A549 (cell line): ENCODE data around the gene GAS7. TPM values are rescaled to one million over a fixed set of nuclear protein-coding genes. Genes with fewer than 3 reads are reported as not detected.

Experiments
- ATAC-seq, 2 experiments: fragments of 200-7000 bp in 1 of 2; fragments of >200 bp in 1 of 2; cut with Nextera tagmentation in 1 of 2; cut with Tn5 transposase in 1 of 2; 3 replicates each; pipeline versions ENCODE4 v1.8.0 to v1.9.1; 2018 to 2020; ENCODE audit warnings: mild to moderate bottlenecking in 1 of 2, moderate library complexity in 1 of 2
- CTCF ChIA-PET: fragments of 300-600 bp; sonication (Branson Sonifier 250); formaldehyde crosslinking; extraction: SDS; loops from one replicate; lab custom pipeline; 2021; ENCODE audit warnings: antibody characterized with exemption, inconsistent platforms; lab: Yijun Ruan, JAX
- POLR2A ChIA-PET: fragments of 350-600 bp; formaldehyde crosslinking; extraction: SDS; loops from one replicate; lab custom pipeline; 2021; ENCODE audit warnings: antibody characterized with exemption, inconsistent platforms; lab: Yijun Ruan, JAX
- DNase-seq, 2 experiments: peaks; one replicate each; pipeline versions ENCODE4 v3.0.0 to v3.0.0-alpha.2; 2011 to 2016; ENCODE audit warnings: low read depth in 1 of 2, low spot score in 1 of 2
- FAIRE-seq: peaks from 2 replicates; lab custom pipeline; 2011; peaks lifted over from hg19 to GRCh38; lab: Jason Lieb, UNC
- H3K27ac ChIP-seq, 2 experiments: fragments of >200 bp; sonication (Bioruptor Twin); formaldehyde crosslinking; 3 replicates each; pipeline ENCODE4 v1.5.1; 2016 to 2017
- H3K4me1 ChIP-seq: fragments of >200 bp; sonication (Bioruptor Twin); formaldehyde crosslinking; 3 replicates; pipeline ENCODE4 v1.6.1; 2016
- H3K4me2 ChIP-seq: fragments of >200 bp; sonication (Bioruptor Twin); formaldehyde crosslinking; 3 replicates; pipeline ENCODE4 v1.6.1; 2016
- H3K4me3 ChIP-seq: fragments of >200 bp; sonication (Bioruptor Twin); formaldehyde crosslinking; 3 replicates; pipeline ENCODE4 v1.5.1; 2016
- H3K9me3 ChIP-seq: fragments of >200 bp; sonication (Bioruptor Twin); formaldehyde crosslinking; 3 replicates; pipeline ENCODE4 v1.6.1; 2016
- BCL3 ChIP-seq: fragments of >200 bp; sonication (Bioruptor Twin); formaldehyde crosslinking; IDR thresholded peaks from 3 replicates; pipeline ENCODE4 v1.6.1; 2016
- BHLHE40 ChIP-seq: IDR thresholded peaks from 2 replicates; pipeline ENCODE4 v1.6.1; 2012; ENCODE audit warnings: low read depth, low read length, inconsistent platforms
- CBX8 ChIP-seq: fragments of 200-600 bp; sonication (generic); IDR thresholded peaks from 2 replicates; pipeline ENCODE4 v1.6.1; 2016
- EHF ChIP-seq: fragments of 250-450 bp; sonication (Bioruptor Pico); IDR thresholded peaks from 2 replicates; pipeline ENCODE4 v1.5.0; 2020; ENCODE audit warnings: mild to moderate bottlenecking
- EHMT2 ChIP-seq: fragments of 200-600 bp; sonication (generic); IDR thresholded peaks from 2 replicates; pipeline ENCODE4 v1.6.1; 2016; ENCODE audit warnings: antibody characterized with exemption, low read depth, mild to moderate bottlenecking, moderate library complexity
- ELK1 ChIP-seq: fragments of 150-350 bp; IDR thresholded peaks from 2 replicates; pipeline ENCODE4 v1.6.1; 2014; ENCODE audit warnings: low read depth, mild to moderate bottlenecking, low read length
- ESRRA ChIP-seq: fragments of 150-350 bp; IDR thresholded peaks from 2 replicates; pipeline ENCODE4 v1.6.1; 2014; ENCODE audit warnings: mild to moderate bottlenecking, low read length, borderline replicate concordance
- FOSL2 ChIP-seq, 2 experiments: fragments of 450-650 bp in 1 of 2; fragments of >200 bp in 1 of 2; sonication (Bioruptor Twin) in 1 of 2; formaldehyde crosslinking; IDR thresholded peaks; 2 replicates each; pipeline versions ENCODE4 v1.5.0 to v1.6.1; 2016 to 2020; ENCODE audit warnings: mild to moderate bottlenecking in 1 of 2, moderate library complexity in 1 of 2
- HMGXB4 ChIP-seq: fragments of 250-450 bp; sonication (Bioruptor Pico); IDR thresholded peaks from 2 replicates; pipeline ENCODE4 v1.5.0; 2021; ENCODE audit warnings: mild to moderate bottlenecking, moderate library complexity, borderline replicate concordance
- HOXA7 ChIP-seq: fragments of 250-450 bp; sonication (Bioruptor Pico); IDR thresholded peaks from 2 replicates; pipeline ENCODE4 v1.5.0; 2020; ENCODE audit warnings: mild to moderate bottlenecking, moderate library complexity
- KDM1A ChIP-seq: fragments of 200-600 bp; sonication (generic); IDR thresholded peaks from 2 replicates; pipeline ENCODE4 v1.6.1; 2016; ENCODE audit warnings: low read depth, mild to moderate bottlenecking
- MAX ChIP-seq: IDR thresholded peaks from 2 replicates; pipeline ENCODE4 v1.6.1; 2012
- MYC ChIP-seq: IDR thresholded peaks from 2 replicates; pipeline ENCODE4 v1.6.1; 2012; ENCODE audit warnings: mild to moderate bottlenecking, inconsistent platforms, low read length, improper control_type of control experiment, borderline replicate concordance
- NPAS2 ChIP-seq: fragments of 250-450 bp; sonication (Bioruptor Pico); IDR thresholded peaks from 2 replicates; pipeline ENCODE4 v1.8.0; 2022; ENCODE audit warnings: mild to moderate bottlenecking, moderate library complexity, borderline replicate concordance
- NR3C1 ChIP-seq: fragments of >200 bp; sonication (Bioruptor Twin); formaldehyde crosslinking; IDR thresholded peaks from 3 replicates; pipeline ENCODE4 v1.6.1; 2017
- PBX3 ChIP-seq: IDR thresholded peaks from 2 replicates; pipeline ENCODE4 v1.6.1; 2012
- PHF8 ChIP-seq: fragments of 200-600 bp; sonication (generic); IDR thresholded peaks from 2 replicates; pipeline ENCODE4 v1.6.1; 2016; ENCODE audit warnings: low read depth, mild to moderate bottlenecking, antibody characterized with exemption, moderate library complexity, borderline replicate concordance
- POLR2A ChIP-seq: IDR thresholded peaks from 2 replicates; pipeline ENCODE4 v1.6.1; 2012; ENCODE audit warnings: mild to moderate bottlenecking, low read length
- RAD21 ChIP-seq, 2 experiments: fragments of >200 bp in 1 of 2; sonication (Bioruptor Twin) in 1 of 2; formaldehyde crosslinking in 1 of 2; IDR thresholded peaks in 1 of 2; conservative IDR thresholded peaks in 1 of 2; 2 replicates in 1 of 2; 3 replicates in 1 of 2; pipeline ENCODE4 v1.6.1; 2012 to 2018; ENCODE audit warnings: inconsistent platforms in 1 of 2
- REST ChIP-seq: fragments of 200-600 bp; sonication (generic); IDR thresholded peaks from 2 replicates; pipeline ENCODE4 v1.6.1; 2016; ENCODE audit warnings: antibody characterized with exemption, mild to moderate bottlenecking, moderate library complexity
- RFX5 ChIP-seq: fragments of 450-650 bp; IDR thresholded peaks from 2 replicates; pipeline ENCODE4 v1.7.1; 2014; ENCODE audit warnings: antibody characterized with exemption, mild to moderate bottlenecking, moderate library complexity
- TP53 ChIP-seq: fragments of 250-450 bp; sonication (Bioruptor Pico); IDR thresholded peaks from 2 replicates; pipeline ENCODE4 v1.5.0; 2021; ENCODE audit warnings: mild to moderate bottlenecking, moderate library complexity
- USF2 ChIP-seq: fragments of 450-650 bp; IDR thresholded peaks from 2 replicates; pipeline ENCODE4 v1.6.1; 2014; ENCODE audit warnings: antibody characterized with exemption
- WGBS: methylation state at CpG from one replicate; pipeline ENCODE4 v1.1.6; 2017; ENCODE audit errors: missing lambda C conversion rate; 5-methylcytosine and 5-hydroxymethylcytosine counted together
- polyA plus RNA-seq, 4 experiments: library from polyadenylated mRNA; depleted of rRNA in 3 of 4; stranded (reverse); fragments of >200 nt; fragmentation: RNase III in 1 of 4; extraction: RNeasy Plus Mini Kit Qiagen cat#74134 plus additional on column Dnase treatment in 1 of 4; gene quantifications; 2 replicates in 3 of 4; 3 replicates in 1 of 4; pipeline ENCODE4 v1.2.3, GENCODE V29; 2011 to 2017

Gene GAS7
- polyA plus RNA-seq, 2 of the 4 experiments (the other 2 are of a cell fraction), result 1.3 to 1.5 TPM

GRCh38 chr17:10233161-10233560 is 34.8 kb upstream of the GAS7 start:
- ChIA-PET POLR2A (no interaction called here), CTCF (interaction anchor here (0.7 to 1.5 kb wide), 3 partner anchors 15 to 252 kb away, joined by 3 to 5 read pairs (median 3); no protein-coding TSS in a partner anchor)
- no peaks in the 10 kb centered on the region for H3K4me1 ChIP-seq
- WGBS, result 15% methylated on average over 2 of the region's 2 CpGs
- FAIRE-seq (no peak), ATAC-seq (no peak; a peak in 1 of 6 replicates), DNase-seq (no peak)
- no peak overlapping the region for H3K4me3 ChIP-seq
- H3K9me3 ChIP-seq, result peaks cover 13% of the 10 kb centered on the region; the same call in 2 of the 3 replicates
- no peak overlapping the region for H3K27ac ChIP-seq
- TF ChIP-seq RFX5, result no peak
- no peak for TF ChIP-seq MYC
- no peak for TF ChIP-seq HOXA7 (CRISPR knock-in tag)
- TF ChIP-seq ELK1, result no peak
- no peak for TF ChIP-seq NPAS2 (CRISPR knock-in tag)
- no peak overlapping the region for H3K4me2 ChIP-seq

GRCh38 chr17:10229181-10229580 is 30.8 kb upstream of the GAS7 start:
- ChIA-PET POLR2A (no interaction called here), CTCF (interaction anchor here (0.7 to 5.1 kb wide), 5 partner anchors 100 to 388 kb away, joined by 3 to 27 read pairs (median 3); no protein-coding TSS in a partner anchor)
- 0% methylated on average over 2 of the region's 2 CpGs for WGBS

More at GRCh38 chr17:10229181-10229580, 30.8 kb upstream of the GAS7 start:
- H3K4me3 ChIP-seq, result no peak overlapping the region
- DNase-seq (no peak), FAIRE-seq (no peak)
- no peak overlapping the region for H3K27ac ChIP-seq
- peaks cover 11% of the 10 kb centered on the region; the same call in 2 of the 3 replicates for H3K9me3 ChIP-seq
- no peak overlapping the region for H3K4me2 ChIP-seq
- TF ChIP-seq KDM1A (no peak), NR3C1 (no peak), ELK1 (no peak), TP53 (CRISPR knock-in tag) (no peak), EHF (CRISPR knock-in tag) (no peak), CBX8 (no peak), USF2 (no peak), RFX5 (no peak), BCL3 (no peak), PHF8 (no peak), ESRRA (no peak), REST (no peak), RAD21 (conservative IDR thresholded peaks at IDR 0.05 in 1 of 2, IDR thresholded peaks at IDR 0.05 in 1 of 2) (no peak), HMGXB4 (CRISPR knock-in tag) (no peak), FOSL2 (IDR thresholded peaks at IDR 0.05) (no peak), FOSL2 (CRISPR knock-in tag; IDR thresholded peaks at IDR 0.05) (no peak), POLR2A (no peak), MAX (no peak), EHMT2 (no peak), PBX3 (no peak), BHLHE40 (no peak)
- TF ChIP-seq, all 56 proteins: peak for 0
- no peak for ATAC-seq
- H3K4me1 ChIP-seq, result no peaks in the 10 kb centered on the region
